ENCODE measurements around the gene GRK3. TPM values are rescaled to one million over a fixed set of nuclear protein-coding genes. Genes with fewer than 3 reads are reported as not detected.

The GRK3 gene
- total and polyA plus RNA-seq, 10 of the 15 experiments (the other 5 are each of a cell fraction or from before 2014, with no cell fraction given): 3.1 to 35.1 (median 14.7) TPM

GRCh38 chr22:25669253-25670069, 105.0 kb downstream of the GRK3 start:
- ATAC-seq: no peak
- no peak overlapping the region for H3K27ac ChIP-seq (ENCODE audit: control insufficient read depth, insufficient read depth)
- no peak overlapping the region for H3K4me3 ChIP-seq
- SMC1A ChIA-PET (ENCODE audit: uncharacterized antibody, unreplicated experiment): interaction anchor here (1.6 to 1.8 kb wide), 2 partner anchors 41 to 46 kb away, joined by 3 to 4 read pairs; no protein-coding TSS in a partner anchor
- in situ Hi-C loops (cut with MboI) (no loop called here), intact Hi-C loops (cut with micrococcal nuclease; ENCODE audit: unreplicated experiment) (no loop called here)
- no peaks in the 10 kb centered on the region for H3K79me2 ChIP-seq (ENCODE audit: control insufficient read depth, insufficient read depth, low read length)
- no peaks in the 10 kb centered on the region for H3K27me3 ChIP-seq (replicated peaks in 1 of 2; ENCODE audit: control insufficient read depth in 2 of 2, insufficient read depth in 2 of 2, low read length in 1 of 2)
- no peak overlapping the region for H3K9ac ChIP-seq (ENCODE audit: control insufficient read depth, insufficient read depth, low read length)
- CTCF ChIA-PET: interaction anchor here (0.8 to 1.6 kb wide), 4 partner anchors 22 to 125 kb away, joined by 3 to 4 read pairs (median 4); no protein-coding TSS in a partner anchor
- H3K4me2 ChIP-seq (ENCODE audit: control insufficient read depth, insufficient read depth): no peak overlapping the region
- DNase-seq (ENCODE audit: low read depth, low spot score): no peak
- H2AFZ ChIP-seq (ENCODE audit: control insufficient read depth, low read depth, low read length): no peak overlapping the region
- RAD21 ChIA-PET (ENCODE audit: unreplicated experiment): no interaction called here
- no TSS peak for BruUV-seq (replicated peaks)
- no peak for FAIRE-seq
- no peaks in the 10 kb centered on the region for H3K9me3 ChIP-seq (replicated peaks; ENCODE audit: control insufficient read depth, insufficient read depth, low read length)
- peaks cover 0 to 4% of the 10 kb centered on the region in 2 experiments; a peak in 2 of 4 replicates for H3K36me3 ChIP-seq (ENCODE audit: control insufficient read depth in 2 of 2, insufficient read depth in 2 of 2, low read length in 1 of 2)
- 89% methylated on average over 5 of the region's 5 CpGs for WGBS (ENCODE audit: insufficient coverage, insufficient replicate concordance, low lambda C conversion rate, missing lambda C conversion rate)
- no peaks in the 10 kb centered on the region for H4K20me1 ChIP-seq (ENCODE audit: control insufficient read depth, insufficient read depth)
- POLR2A ChIA-PET: no interaction called here
- H3K4me1 ChIP-seq (ENCODE audit: control insufficient read depth, insufficient read depth, low read length): no peaks in the 10 kb centered on the region
- TF ChIP-seq, protein P1, sequence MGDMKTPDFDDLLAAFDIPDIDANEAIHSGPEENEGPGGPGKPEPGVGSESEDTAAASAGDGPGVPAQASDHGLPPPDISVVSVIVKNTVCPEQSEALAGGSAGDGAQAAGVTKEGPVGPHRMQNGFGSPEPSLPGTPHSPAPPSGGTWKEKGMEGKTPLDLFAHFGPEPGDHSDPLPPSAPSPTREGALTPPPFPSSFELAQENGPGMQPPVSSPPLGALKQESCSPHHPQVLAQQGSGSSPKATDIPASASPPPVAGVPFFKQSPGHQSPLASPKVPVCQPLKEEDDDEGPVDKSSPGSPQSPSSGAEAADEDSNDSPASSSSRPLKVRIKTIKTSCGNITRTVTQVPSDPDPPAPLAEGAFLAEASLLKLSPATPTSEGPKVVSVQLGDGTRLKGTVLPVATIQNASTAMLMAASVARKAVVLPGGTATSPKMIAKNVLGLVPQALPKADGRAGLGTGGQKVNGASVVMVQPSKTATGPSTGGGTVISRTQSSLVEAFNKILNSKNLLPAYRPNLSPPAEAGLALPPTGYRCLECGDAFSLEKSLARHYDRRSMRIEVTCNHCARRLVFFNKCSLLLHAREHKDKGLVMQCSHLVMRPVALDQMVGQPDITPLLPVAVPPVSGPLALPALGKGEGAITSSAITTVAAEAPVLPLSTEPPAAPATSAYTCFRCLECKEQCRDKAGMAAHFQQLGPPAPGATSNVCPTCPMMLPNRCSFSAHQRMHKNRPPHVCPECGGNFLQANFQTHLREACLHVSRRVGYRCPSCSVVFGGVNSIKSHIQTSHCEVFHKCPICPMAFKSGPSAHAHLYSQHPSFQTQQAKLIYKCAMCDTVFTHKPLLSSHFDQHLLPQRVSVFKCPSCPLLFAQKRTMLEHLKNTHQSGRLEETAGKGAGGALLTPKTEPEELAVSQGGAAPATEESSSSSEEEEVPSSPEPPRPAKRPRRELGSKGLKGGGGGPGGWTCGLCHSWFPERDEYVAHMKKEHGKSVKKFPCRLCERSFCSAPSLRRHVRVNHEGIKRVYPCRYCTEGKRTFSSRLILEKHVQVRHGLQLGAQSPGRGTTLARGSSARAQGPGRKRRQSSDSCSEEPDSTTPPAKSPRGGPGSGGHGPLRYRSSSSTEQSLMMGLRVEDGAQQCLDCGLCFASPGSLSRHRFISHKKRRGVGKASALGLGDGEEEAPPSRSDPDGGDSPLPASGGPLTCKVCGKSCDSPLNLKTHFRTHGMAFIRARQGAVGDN (IDR thresholded peaks at IDR 0.05): no peak
- no peak for TF ChIP-seq EED (IDR thresholded peaks at IDR 0.05; ENCODE audit: low read depth)
- no peak for TF ChIP-seq IKZF1 (conservative IDR thresholded peaks at IDR 0.05)
- no peak for TF ChIP-seq POLR2AphosphoS5 (IDR thresholded peaks at IDR 0.05; ENCODE audit: low read length)
- no peak for TF ChIP-seq MLLT1 (IDR thresholded peaks at IDR 0.05)
- TF ChIP-seq, protein P2, sequence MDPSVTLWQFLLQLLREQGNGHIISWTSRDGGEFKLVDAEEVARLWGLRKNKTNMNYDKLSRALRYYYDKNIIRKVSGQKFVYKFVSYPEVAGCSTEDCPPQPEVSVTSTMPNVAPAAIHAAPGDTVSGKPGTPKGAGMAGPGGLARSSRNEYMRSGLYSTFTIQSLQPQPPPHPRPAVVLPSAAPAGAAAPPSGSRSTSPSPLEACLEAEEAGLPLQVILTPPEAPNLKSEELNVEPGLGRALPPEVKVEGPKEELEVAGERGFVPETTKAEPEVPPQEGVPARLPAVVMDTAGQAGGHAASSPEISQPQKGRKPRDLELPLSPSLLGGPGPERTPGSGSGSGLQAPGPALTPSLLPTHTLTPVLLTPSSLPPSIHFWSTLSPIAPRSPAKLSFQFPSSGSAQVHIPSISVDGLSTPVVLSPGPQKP (IDR thresholded peaks at IDR 0.05; ENCODE audit: low read depth, low read length): no peak
- no peak for TF ChIP-seq ATF7 (IDR thresholded peaks at IDR 0.05; ENCODE audit: low read depth)
- TF ChIP-seq FOXM1 (IDR thresholded peaks at IDR 0.05; ENCODE audit: low read depth, low read length): no peak
- TF ChIP-seq NFIC (IDR thresholded peaks at IDR 0.05; ENCODE audit: low read depth, low read length): no peak
- TF ChIP-seq SREBF2 (IDR thresholded peaks at IDR 0.05; ENCODE audit: low read length): no peak
- no peak for TF ChIP-seq SUPT20H (IDR thresholded peaks at IDR 0.05; ENCODE audit: borderline replicate concordance, control insufficient read depth, low read depth, low read length)
- TF ChIP-seq IRF4 (IDR thresholded peaks at IDR 0.05; ENCODE audit: low read depth, low read length): no peak
- TF ChIP-seq RAD51 (IDR thresholded peaks at IDR 0.05): no peak
- TF ChIP-seq, protein P3, sequence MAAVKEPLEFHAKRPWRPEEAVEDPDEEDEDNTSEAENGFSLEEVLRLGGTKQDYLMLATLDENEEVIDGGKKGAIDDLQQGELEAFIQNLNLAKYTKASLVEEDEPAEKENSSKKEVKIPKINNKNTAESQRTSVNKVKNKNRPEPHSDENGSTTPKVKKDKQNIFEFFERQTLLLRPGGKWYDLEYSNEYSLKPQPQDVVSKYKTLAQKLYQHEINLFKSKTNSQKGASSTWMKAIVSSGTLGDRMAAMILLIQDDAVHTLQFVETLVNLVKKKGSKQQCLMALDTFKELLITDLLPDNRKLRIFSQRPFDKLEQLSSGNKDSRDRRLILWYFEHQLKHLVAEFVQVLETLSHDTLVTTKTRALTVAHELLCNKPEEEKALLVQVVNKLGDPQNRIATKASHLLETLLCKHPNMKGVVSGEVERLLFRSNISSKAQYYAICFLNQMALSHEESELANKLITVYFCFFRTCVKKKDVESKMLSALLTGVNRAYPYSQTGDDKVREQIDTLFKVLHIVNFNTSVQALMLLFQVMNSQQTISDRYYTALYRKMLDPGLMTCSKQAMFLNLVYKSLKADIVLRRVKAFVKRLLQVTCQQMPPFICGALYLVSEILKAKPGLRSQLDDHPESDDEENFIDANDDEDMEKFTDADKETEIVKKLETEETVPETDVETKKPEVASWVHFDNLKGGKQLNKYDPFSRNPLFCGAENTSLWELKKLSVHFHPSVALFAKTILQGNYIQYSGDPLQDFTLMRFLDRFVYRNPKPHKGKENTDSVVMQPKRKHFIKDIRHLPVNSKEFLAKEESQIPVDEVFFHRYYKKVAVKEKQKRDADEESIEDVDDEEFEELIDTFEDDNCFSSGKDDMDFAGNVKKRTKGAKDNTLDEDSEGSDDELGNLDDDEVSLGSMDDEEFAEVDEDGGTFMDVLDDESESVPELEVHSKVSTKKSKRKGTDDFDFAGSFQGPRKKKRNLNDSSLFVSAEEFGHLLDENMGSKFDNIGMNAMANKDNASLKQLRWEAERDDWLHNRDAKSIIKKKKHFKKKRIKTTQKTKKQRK (IDR thresholded peaks at IDR 0.05; ENCODE audit: low read depth, low read length): no peak

All from GM12878 (cell line).